ENCODE data around the gene PTH1R.

DNA sequence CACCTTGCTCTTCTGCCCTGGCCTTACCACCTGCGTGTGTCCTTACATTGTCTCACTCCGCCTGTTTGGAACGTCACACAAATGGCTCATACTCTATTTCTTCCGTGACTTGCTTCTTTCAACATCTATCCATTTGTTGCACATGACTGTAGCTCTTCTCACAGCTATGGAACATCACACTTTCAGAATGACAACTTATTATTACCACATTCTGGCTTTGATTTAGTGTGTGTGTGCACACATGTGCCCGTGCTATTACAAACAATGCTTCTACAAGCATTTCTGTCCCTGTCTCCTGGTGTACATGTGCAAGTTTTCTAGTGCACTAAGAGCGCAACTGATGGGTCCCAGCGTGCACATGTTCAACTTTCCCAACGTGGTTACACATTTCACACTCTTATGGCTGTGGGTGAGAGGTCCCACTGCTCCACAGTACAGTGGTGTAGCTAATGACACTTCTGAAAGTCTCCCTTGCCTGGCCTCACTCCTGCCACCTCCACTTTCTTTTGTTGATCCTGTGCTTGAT, 37.8 kb downstream of the PTH1R start:
- TF ChIP-seq CTCF (optimal IDR thresholded peaks at IDR 0.05 in 1 of 3, IDR thresholded peaks at IDR 0.05 in 1 of 3, conservative IDR thresholded peaks at IDR 0.05 in 1 of 3; ENCODE audit: extremely low read depth in 1 of 3, insufficient read depth in 2 of 3, low read length in 3 of 3): no peak
- no peak for TF ChIP-seq EZH2 (IDR thresholded peaks at IDR 0.05; ENCODE audit: low read length)
